ENCODE measurements around the gene ZNF862. TPM values are rescaled to one million over a fixed set of nuclear protein-coding genes. Genes with fewer than 3 reads are reported as not detected.

The ZNF862 gene
- total and polyA plus RNA-seq, 2 donors (not counting 3 experiments of a cell fraction or from before 2014, with no cell fraction given): 10.8 to 14.7 TPM

GRCh38 chr7:149799397-149800168 lies 38.6 kb upstream of the ZNF862 start:
- Histone ChIP-seq H3K9me1 (replicated peaks; ENCODE audit: control insufficient read depth, extremely low read depth, insufficient read depth, low read length) (no peaks in the 10 kb centered on the region), H3K79me2 (ENCODE audit: control insufficient read depth, insufficient read depth, low read length) (no peaks in the 10 kb centered on the region), H3K27ac (ENCODE audit: insufficient read depth, low read depth, low read length) (no peak overlapping the region), H3K9ac (replicated peaks; ENCODE audit: extremely low read depth, insufficient read depth, low read length) (no peak overlapping the region), H3K9me3 (replicated peaks; ENCODE audit: control insufficient read depth, insufficient read depth, low read length) (no peaks in the 10 kb centered on the region), H3K27me3 (ENCODE audit: control insufficient read depth in 2 of 2, insufficient read depth in 2 of 2, low read length in 2 of 2) (no peaks in the 10 kb centered on the region), H4K20me1 (replicated peaks; ENCODE audit: control insufficient read depth, extremely low read depth, insufficient read depth, low read length) (no peaks in the 10 kb centered on the region), H3K4me2 (ENCODE audit: insufficient read depth, low read length) (no peak overlapping the region), H3K4me1 (ENCODE audit: control insufficient read depth, extremely low read depth, insufficient read depth, low read length) (no peaks in the 10 kb centered on the region), H3K36me3 (ENCODE audit: control insufficient read depth in 2 of 2, extremely low read depth in 1 of 2, insufficient read depth in 2 of 2, low read length in 2 of 2) (no peaks in the 10 kb centered on the region), H3K4me3 (replicated peaks in 1 of 3; ENCODE audit: insufficient read depth in 1 of 3, low read depth in 1 of 3, low read length in 3 of 3) (no peak overlapping the region), H2AFZ (ENCODE audit: low read depth, low read length) (no peak overlapping the region)
- FAIRE-seq: no peak
- intact Hi-C loops (cut with micrococcal nuclease): loop anchor here (1.0 kb wide), 1 partner anchor 137 kb away; no protein-coding TSS in a partner anchor
- dilution Hi-C loops (cut with MboI; ENCODE audit: extremely low pct_ligation_motif_present, low sequenced_read_pairs): no loop called here
- DNase-seq (ENCODE audit: low read depth, low spot score): no peak
- POLR2A ChIA-PET: no interaction called here
- no TSS peak for BruUV-seq (replicated peaks)
- CTCF ChIA-PET: interaction anchor here (0.6 to 4.6 kb wide), 10 partner anchors 22 to 490 kb away, joined by 3 to 47 read pairs (median 4); no protein-coding TSS in a partner anchor
- TF ChIP-seq, protein P1, sequence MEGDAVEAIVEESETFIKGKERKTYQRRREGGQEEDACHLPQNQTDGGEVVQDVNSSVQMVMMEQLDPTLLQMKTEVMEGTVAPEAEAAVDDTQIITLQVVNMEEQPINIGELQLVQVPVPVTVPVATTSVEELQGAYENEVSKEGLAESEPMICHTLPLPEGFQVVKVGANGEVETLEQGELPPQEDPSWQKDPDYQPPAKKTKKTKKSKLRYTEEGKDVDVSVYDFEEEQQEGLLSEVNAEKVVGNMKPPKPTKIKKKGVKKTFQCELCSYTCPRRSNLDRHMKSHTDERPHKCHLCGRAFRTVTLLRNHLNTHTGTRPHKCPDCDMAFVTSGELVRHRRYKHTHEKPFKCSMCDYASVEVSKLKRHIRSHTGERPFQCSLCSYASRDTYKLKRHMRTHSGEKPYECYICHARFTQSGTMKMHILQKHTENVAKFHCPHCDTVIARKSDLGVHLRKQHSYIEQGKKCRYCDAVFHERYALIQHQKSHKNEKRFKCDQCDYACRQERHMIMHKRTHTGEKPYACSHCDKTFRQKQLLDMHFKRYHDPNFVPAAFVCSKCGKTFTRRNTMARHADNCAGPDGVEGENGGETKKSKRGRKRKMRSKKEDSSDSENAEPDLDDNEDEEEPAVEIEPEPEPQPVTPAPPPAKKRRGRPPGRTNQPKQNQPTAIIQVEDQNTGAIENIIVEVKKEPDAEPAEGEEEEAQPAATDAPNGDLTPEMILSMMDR (IDR thresholded peaks at IDR 0.05; ENCODE audit: extremely low read depth in 1 of 2, insufficient read depth in 1 of 2, low read depth in 1 of 2, low read length in 2 of 2): peak; percentile 29 to 36
- no peak for TF ChIP-seq GATA2 (IDR thresholded peaks at IDR 0.05; ENCODE audit: insufficient read depth, insufficient read length, low read depth, low read length)
- no peak for TF ChIP-seq POLR2A (IDR thresholded peaks at IDR 0.05; ENCODE audit: low read depth, low read length)

DNA sequence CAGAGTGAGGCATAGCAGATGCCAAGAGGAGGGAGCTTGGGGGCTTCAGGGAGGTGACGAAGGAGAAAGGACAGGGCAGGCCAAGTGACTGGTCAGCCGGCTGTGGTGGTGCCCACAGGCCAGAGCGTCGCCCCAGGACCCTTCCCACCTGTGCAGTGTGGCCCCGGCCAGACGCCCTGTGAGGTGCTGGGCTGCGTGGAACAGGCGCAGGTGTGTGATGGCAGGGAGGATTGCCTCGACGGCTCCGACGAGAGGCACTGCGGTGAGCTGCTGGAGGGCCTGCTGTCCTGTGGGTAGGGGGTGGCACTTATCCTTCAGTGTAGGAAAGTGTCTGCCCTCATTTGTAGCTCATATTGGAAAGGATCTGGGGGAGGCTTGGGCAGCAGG lies 38.0 kb upstream of the ZNF862 start:
- Histone ChIP-seq H2AFZ (ENCODE audit: low read depth, low read length) (no peak overlapping the region), H3K4me3 (replicated peaks in 1 of 3; ENCODE audit: insufficient read depth in 1 of 3, low read depth in 1 of 3, low read length in 3 of 3) (no peak overlapping the region), H4K20me1 (replicated peaks; ENCODE audit: control insufficient read depth, extremely low read depth, insufficient read depth, low read length) (no peaks in the 10 kb centered on the region), H3K9ac (replicated peaks; ENCODE audit: extremely low read depth, insufficient read depth, low read length) (no peak overlapping the region), H3K27me3 (ENCODE audit: control insufficient read depth in 2 of 2, insufficient read depth in 2 of 2, low read length in 2 of 2) (no peaks in the 10 kb centered on the region), H3K4me2 (ENCODE audit: insufficient read depth, low read length) (no peak overlapping the region), H3K79me2 (ENCODE audit: control insufficient read depth, insufficient read depth, low read length) (no peaks in the 10 kb centered on the region), H3K9me3 (replicated peaks; ENCODE audit: control insufficient read depth, insufficient read depth, low read length) (no peaks in the 10 kb centered on the region), H3K9me1 (replicated peaks; ENCODE audit: control insufficient read depth, extremely low read depth, insufficient read depth, low read length) (no peaks in the 10 kb centered on the region), H3K4me1 (ENCODE audit: control insufficient read depth, extremely low read depth, insufficient read depth, low read length) (no peaks in the 10 kb centered on the region), H3K27ac (ENCODE audit: insufficient read depth, low read depth, low read length) (no peak overlapping the region), H3K36me3 (ENCODE audit: control insufficient read depth in 2 of 2, extremely low read depth in 1 of 2, insufficient read depth in 2 of 2, low read length in 2 of 2) (no peaks in the 10 kb centered on the region)
- TF ChIP-seq GATA2 (IDR thresholded peaks at IDR 0.05; ENCODE audit: insufficient read depth, insufficient read length, low read depth, low read length) (no peak), MYC (IDR thresholded peaks at IDR 0.05; ENCODE audit: low read depth, low read length) (no peak)
- intact Hi-C loops (cut with micrococcal nuclease) (loop anchor here (1.0 kb wide), 1 partner anchor 138 kb away; no protein-coding TSS in a partner anchor), dilution Hi-C loops (cut with MboI; ENCODE audit: extremely low pct_ligation_motif_present, low sequenced_read_pairs) (no loop called here)
- ChIA-PET CTCF (interaction anchor here (0.6 to 4.6 kb wide), 10 partner anchors 22 to 490 kb away, joined by 3 to 47 read pairs (median 4); no protein-coding TSS in a partner anchor), POLR2A (no interaction called here)
- no TSS peak for BruUV-seq (replicated peaks)
- no peak for FAIRE-seq
- DNase-seq (ENCODE audit: low read depth, low spot score): no peak

Measured in endothelial cell of umbilical vein (primary cell).